Amniotic stem cell (primary cell): ENCODE data around the gene PLEKHG3.
"Not testable (repeated sequence)": the region's sequence is repeated elsewhere in the genome, so short reads cannot be mapped to it uniquely, and the experiment has no call there.

Experiments
- DNase-seq: peaks from one replicate; lab custom pipeline; 2025; lab: John Stamatoyannopoulos, UW

Gene PLEKHG3

DNA sequence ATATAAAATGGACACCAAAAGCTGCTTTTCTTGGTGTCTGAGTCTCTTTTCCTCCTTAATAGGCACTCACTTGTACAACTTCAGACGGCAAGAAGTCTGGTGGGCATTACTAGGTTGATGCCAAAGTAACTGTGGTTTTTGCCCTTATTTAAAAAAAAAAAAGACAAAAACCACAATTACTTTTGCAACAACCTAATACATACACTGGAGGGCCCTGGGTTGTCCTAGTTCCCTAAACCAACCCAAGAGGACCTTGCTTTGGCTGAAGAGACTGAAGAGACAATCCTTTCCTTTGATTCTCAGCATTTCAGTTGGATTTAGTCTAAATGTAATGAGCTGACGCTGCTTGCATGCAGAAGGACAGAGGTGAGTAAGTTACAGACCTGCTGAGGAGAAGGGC is 16.2 kb upstream of the PLEKHG3 start:
- DNase-seq: no peak

DNA sequence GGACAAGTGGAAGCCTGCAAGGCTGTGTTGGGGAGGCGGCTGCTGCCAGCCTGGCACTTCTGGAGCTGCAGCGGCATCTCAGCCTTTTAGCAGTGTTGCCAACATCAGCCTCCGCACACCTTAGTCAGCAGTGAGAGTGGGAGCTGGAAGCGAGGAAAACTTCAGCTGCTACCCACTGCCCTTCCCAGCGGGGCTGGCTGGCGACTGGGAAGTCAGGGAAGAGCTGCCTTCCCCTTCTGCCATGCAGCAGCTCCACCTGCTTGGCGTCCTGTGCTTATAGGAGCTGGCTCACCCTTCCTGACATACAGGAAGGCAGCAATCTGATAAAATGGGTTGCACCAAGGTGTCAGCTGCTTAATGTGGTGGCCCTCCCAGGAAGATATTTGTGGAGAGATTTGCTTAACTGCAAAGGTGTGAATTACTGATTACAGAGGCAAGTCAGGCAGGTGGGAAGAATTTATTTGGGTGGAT is 15.4 kb upstream of the PLEKHG3 start:
- no peak for DNase-seq

DNA sequence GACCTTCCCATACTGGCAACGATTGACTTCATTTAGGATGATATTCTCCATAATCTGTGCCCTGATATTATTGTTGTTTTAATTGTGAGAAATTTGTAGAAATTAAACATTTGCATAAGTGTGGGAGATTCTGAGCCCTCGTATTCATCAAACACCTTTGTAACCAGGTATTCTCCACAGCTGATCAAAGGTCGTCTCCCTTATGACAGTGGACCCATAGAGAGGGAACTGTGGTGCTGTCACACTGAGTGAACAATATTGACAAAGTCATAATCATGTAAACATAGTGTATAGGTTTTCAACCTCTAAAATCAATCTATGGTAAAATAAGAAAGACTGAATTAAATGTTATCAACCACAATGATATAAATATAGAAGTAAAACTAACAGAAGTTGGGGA is 14.9 kb upstream of the PLEKHG3 start:
- DNase-seq: no peak

DNA sequence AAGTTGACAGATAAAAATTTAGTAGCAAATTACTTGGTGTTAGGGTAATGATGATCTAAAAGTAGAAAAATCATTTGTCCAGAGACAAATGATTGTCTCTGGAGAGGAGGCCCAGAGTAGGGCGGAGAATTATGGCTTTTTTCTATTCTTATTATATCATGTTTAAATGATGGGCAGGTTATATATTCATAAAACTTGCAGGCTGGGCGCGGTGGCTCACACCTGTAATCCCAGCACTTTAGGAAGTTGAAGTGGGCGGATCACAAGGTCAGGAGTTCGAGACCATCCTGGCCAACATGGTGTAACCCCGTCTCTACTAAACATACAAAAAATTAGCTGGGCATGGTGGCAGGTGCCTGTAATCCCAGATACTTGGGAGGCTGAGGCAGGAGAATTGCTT is 13.6 kb upstream of the PLEKHG3 start:
- DNase-seq: not testable (repeated sequence)

DNA sequence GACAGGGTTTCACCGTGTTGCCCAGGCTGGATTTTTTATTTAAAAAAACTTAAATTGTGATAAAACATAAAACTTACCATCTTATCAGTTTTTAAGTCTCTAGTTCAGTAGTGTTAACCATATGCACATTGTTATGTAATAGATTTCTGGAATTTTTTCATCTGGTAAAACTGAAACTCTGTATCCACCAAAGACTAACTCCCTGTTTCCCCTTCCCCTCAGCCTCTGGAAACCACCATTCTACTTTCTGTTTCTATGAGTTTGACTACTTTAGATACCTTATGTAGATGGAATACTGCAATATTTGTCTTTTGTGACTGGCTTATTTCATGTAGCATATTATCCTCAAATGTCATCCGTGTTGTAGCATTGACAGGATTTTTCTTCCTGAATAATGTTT is 12.8 kb upstream of the PLEKHG3 start:
- no peak for DNase-seq

DNA sequence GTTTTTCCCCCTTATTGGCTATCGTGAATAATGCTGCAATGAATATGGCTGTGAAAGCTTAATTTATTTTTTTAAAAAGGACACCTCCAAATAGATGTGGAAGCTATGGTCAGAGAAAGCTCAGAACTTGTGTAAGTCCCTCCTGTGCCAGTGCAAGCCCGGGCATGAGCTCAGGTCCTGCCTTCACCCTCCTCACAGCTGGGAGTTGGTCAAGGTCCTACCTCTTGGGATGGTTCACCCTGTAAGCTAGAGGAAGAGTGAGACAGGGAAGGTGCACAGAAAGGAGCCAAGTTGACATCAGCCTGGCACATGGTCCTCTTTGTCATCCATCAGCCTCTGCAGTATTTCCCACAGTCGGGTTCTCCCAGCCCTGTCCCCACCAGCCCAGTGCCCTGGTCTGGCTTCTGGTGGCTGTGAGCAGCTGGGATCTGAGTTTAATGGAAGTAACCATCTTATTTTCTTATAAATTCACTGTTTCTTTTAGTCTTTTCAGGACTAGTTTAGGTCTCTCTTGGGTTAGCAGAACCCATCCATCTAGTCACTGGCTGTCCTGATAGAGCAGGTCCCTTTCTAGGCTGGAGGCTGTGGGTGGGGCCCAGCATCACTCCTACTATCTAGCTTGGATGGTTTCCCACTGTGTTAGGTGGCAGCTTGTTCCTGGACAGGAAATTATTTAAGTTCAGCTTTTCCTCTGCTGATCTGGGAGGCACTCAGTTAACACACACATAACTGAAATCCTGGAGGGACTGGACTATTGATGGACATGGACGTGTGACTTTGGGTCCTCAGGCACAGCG is 11.8 kb upstream of the PLEKHG3 start:
- no peak for DNase-seq

DNA sequence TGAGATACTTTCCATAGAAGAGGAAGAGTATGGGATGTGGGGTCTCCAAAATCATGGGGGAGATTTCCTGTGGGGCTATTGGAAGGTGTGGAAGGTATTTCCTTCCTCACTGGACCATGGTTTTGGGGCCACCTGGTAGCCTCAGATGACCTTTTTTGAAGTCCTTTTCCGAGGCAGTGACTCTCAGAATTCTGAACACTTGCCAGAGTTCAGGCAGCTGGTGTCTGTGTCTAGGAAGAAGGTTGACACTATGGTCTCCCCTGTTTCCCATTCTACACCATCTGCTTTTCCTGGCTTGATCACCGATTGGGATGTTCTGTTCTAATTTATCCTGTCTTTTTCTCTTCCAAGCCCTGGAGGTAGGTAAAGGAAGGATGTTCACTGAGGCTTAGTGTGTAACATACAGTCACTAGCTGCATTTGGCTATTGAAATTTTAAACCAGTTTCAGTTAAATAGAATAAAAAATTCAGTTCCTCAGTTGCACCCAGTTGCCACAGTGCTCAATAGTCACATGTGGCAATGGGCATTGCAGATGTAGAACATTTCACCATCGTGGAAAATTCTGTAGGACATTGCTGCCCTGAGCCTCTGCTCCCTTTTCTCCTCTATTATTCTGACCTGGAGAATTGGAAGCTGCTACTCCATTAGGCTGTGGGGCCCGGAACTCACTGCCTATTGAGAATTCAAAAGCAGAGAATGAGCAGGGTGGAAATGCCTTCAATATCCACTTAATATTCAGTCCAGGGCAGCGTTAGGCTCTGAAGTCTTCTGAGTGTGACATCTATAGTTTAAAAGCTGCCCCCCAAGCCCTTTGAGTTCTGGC is 11.0 kb upstream of the PLEKHG3 start:
- no peak for DNase-seq

DNA sequence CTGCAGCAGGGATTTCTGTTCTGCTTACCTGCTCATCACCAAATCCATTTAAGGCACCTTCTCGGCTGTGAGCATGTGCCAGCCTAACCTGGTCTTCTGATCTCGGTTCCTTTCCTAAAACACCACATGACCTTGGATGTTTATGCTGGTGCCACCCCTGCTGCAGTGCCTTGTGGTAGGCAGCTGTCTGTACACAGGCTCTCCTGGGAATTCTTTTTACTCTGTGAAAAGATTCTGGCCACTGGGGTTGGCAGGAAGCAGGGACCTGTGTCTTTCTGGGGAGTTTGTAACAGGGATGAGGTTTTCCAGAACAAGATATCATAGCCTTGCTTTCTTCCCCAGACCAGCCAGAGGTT is 10.4 kb upstream of the PLEKHG3 start:
- no peak for DNase-seq

DNA sequence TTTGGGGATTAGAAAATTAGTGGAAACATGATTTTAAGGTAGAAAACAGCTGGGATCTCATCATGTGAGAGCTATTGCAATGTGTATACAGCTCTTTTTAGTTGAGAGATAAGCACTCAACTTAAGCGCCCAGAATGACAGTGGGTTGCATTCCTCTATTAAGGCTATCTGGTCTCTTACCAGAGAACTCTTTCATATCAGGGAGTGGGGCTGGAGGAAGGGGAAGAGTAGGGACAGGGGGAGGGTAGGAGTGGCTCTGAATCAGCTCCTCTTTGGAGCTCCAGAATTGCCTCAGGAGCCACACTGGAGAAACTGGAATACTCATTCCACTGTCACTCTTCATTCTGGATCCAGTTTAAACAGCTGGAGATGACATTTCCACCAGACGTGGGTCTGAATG is 9.2 kb upstream of the PLEKHG3 start:
- no peak for DNase-seq

DNA sequence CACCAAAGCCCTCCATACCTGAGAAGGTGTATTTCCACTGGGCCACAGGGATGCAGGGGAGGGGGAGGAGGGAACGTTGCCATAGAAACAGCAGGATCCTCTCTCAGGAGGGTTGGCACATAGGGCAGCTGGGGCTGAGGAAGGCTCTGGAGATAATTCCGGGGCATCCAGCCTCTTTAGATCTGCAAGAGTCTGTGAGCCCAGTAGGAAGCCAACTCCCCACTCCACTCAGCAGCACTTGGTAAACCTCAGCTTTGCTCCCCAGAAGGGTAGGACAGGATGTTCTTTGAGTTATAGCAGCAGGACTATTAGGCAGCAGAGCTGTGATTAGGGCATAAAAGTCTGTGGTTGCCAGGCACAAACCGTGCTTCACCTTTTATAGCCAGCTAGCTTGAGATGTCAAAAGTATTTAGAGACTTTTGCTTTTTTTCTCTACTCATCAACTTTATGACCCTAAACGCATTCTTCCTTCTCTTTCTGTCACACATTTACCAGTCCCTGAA is 7.8 kb upstream of the PLEKHG3 start:
- no peak for DNase-seq

DNA sequence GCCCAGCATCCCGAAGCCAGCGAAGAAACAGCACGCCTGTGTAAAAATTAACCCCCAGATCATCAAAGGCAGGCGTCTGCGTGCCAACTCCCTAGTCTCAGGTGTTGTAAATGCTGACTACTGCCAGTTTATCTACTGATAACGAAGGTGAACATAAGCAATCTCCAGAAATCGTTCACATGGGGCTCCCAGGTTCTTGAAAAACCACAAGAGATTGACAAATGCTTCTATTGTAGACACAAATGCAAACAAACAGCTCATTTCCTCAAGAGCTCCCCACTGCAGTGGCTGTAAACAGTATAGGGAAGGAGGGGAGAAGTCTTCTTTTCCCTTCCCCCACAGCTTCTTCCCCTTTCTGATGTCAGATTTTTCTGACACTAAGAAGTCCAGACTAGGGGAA is 5.3 kb upstream of the PLEKHG3 start:
- no peak for DNase-seq

DNA sequence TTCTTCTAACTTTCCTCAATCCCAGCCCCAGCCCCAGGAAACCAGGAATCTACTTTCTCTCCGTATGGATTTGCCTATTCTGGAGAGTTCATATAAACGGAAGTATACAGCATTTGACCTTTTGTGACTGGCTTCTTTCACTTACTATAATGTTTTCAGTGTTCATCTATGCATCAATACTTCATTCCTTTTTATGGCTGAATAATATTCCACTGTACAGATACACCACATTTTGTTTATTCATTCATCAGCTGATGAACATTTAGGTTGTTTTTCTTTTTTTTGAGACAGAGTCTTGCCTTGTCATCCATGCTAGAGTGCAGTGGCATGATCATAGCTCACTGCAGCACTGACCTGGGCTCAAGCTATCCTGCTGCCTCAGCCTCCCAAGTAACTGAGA is 3.9 kb upstream of the PLEKHG3 start:
- no peak for DNase-seq

DNA sequence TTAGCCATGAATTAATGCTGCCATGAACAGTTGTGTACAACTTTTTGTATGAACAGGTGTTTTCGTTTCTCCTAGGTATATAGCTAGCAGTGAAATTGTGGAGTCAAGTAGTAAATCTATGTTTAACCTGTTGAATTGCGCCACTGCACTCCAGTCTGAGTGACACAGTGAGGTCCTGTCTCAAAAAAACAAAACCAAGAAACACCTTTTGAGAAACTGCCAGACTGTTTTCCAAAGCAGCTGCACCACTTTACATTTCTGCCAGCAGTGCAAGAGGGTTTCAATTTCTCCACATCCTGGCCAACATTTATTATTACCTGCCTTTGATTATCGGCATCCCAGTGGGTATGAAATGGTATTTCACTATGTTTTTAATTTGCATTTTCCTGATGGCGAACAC is 3.3 kb upstream of the PLEKHG3 start:
- no peak for DNase-seq

DNA sequence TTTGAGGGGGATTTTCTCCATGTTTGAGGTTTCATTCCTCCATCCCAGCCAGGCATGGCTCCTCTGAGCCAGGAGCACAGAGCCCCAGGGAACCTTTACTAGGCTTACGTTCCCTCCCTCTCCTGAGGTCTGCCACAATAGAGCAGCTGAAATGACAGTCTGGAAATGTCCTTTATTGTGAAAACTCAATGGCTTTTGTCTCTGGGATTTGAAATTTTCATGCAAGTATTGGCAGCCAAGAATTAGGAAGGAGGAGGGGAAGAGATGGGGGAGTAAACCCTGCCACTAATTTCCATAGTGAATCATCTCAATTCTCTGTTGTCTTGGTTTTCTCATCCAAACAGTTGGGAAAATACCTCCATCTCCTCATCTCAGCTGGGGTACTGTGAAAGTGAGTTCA is 2.6 kb upstream of the PLEKHG3 start:
- DNase-seq: no peak

DNA sequence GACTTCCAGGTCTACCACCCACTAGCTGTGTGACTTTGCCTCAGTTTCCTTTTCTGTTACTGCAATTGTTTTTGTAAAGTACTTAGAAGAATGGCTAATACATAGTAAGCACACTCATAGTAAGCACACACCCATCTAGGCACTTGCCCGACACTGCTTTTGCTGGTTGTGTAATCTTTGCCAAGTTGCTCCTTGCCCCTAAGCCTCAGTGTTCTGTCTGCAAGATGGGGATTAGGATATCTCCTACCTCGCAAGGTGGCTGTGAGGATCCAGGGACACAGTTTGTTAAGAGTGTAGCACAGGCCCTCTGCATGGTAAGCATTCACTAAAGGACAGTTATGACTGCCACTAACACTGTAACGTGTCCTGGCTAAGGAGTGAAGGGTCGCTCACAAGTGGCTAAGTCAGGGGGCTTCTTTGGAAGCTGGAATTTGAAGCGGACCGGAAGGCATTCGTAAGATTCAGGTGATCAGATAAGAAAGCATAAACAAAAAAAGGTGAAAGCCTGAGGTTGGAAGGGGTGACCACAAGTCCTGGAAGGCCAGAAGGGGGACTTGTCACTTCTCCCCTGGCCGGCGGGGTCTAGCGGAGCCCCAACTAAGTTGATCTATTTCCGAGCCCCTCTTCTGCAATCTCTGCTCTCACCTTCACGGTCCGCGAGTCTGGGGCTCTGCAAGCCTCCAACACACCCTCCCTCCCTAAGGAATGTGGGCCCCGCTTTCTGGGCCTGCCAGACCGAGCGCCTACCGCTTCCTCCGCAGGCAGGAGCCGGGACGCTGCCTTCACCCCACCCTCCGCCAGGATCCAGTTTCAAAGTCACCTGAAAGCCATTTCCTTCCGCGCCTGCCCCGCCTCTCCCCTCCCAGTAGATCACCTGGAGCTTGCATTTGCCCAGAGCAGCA is 1.5 kb upstream of the PLEKHG3 start:
- DNase-seq: no peak

DNA sequence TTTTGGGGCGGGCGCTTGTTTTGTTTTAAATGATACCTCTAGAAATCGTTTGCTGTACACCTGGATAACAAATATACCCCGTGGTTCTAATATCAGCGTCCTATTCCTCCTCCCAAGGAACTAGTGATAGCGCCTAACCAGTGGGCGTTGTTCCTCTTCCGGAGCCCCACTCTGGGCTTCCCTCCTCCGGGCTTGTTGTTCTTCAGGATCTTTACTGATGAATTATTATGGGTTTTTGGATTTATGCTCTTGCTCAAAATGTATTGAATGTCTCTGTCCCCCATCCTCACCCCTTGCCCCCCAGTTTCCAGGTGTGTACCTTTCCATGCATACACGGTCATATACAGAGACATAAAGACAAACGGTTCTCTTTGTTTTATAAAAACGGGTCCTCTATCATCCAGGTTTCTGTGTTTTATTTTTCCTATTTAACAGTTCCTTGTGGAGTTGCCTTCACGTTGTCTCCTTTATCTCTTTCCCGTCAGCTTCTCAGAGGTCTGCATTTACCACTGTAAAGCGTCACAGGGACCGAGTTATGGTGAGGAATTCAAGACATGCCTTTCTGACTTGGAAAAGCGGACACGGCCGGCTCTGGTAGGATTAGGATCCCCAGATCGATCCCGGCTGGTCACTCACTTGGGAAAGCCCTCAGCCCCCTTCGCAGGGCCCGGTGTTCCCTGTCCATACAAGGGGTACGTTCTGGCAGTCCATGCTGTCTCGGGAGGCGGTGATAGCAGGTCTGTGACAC is 655 bp upstream of the PLEKHG3 start:
- DNase-seq: no peak

DNA sequence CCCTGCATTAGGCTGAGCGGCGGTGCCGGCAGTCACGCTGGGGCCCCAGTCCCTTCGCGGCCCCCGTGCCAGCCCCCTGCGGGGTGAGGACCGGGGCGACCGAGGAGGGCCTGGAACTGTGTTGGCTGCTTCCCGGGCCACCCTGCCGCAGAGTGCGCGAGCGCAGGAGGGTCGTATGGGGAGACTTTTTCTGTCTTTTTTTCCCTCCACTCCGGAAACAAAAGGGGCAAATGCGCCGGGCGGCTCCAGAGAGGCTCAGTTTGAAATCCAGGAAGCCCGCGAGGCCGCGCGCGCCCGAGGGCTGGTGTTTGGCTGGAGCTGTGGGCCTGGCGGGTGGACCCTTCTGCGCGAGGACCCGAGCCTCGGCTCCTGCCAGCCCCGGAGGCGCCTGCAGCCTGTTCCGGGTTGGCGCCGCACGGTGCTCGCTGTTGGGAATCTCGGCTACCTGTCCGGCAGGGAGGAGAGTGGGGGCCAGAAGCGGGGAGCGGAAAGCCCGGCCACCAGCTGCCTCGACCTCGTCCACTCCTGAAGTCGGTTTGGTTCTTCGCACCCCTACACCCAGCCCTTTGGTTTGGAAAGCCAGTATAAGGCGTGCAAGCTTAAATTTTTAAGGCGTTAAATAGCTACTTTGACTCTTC is 638 bp downstream of the PLEKHG3 start:
- DNase-seq: no peak

DNA sequence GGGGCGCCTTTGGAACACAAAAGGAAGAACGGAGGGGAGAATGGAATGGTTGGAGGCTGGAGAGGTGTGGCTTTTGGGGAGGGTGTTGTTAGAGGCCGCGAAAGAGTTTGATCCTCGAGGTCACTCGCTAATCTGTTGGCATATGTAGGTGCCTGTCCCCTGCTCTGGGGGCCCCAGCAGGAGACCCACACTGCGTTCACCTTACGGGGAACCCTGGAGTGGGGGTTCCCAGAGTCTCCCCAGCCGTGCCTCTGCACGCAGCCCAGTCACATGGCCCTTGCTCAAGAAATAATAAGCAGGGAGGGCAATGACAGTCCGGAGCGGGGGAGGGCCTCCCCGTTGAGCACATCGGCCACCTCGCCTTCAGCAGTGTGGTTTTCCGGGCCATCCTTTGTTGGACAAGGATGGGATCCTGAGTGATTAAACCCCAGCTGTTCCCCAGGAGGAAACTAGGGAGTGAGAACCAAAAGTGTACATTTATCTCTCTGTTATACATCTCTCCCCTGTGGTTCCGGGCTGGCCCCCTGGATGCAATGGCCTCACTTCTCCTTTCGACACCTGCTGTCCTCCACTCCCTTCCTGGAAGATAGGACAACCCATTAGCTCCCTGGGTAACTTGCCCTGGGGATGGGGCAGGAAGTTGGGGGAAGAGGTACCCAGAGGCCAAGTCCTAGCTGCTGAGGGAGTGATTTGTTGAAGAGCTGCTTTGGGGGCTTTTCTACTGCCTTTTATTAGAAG is 1.3 kb downstream of the PLEKHG3 start:
- DNase-seq: no peak

DNA sequence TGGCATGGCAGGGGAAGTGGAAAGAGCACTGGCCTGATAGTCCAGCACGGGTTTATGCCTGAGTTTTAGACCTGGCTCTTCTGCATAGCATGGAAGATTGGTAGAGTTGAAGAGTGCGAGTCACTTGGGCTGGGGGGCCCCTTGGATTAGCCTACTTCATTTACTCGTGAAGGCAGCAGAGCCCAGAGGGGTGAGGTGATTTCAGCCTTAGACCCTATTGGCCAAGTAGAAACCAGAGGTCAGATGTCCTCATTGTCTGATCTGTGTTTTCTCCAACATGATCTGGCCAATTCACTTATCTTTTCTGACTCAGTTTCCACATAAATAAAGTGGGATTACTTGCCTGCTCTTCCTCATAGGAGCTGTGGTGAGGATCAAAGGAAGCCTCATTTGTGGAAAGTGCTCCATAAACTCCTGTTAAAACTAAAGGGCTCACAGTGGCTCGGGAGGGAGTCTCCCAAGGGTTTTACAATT is 1.9 kb downstream of the PLEKHG3 start:
- no peak for DNase-seq

DNA sequence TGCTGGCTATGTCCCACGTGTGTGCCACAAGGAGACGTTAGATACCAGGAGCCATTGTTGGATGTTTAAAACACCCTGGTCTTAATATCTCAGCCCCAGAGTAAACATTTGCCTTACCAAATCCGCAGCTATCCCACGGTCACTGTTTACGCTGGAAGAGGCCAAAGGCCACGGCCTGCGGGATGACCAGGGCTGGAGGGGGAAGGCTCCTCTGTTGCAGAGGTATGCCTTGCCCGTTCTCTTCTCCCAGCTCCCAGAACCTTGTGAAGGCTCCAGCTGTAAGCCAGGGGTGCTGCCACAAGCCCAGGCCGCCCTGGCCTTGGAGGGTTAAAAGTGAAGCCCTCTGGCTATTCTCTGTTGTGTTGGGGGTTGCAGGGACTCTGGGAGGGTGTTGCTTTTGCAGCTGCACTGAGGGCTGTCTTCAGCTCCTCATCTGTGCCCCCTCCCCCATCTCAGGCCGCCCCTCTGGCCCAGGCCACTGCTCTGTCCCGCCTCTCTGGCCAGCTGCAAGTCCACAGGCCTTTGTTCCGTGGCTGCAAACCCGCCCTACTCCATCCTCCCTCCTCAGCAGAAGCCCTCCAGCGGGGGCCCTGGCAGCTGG is 2.5 kb downstream of the PLEKHG3 start:
- no peak for DNase-seq
